ENCODE results near the gene LRRC74A. TPM values are rescaled to one million over a fixed set of nuclear protein-coding genes. Genes with fewer than 3 reads are reported as not detected.

The LRRC74A gene
- total RNA-seq, 6 experiments from 2014 or later: not detected

- 23% methylated on average over 7 of the region's 12 CpGs for WGBS (ENCODE audit: insufficient coverage, low coverage, low lambda C conversion rate, missing lambda C conversion rate)
- peak in 2 of 3 donors; percentile 59 to 72 for DNase-seq
- intact Hi-C loops (cut with DNase I): loop anchor here in 1 of 2 donors (10.0 kb wide), 1 partner anchor 442 kb away; no protein-coding TSS in a partner anchor
- no peak overlapping the region for H3K27ac ChIP-seq
- no peak overlapping the region for H3K4me3 ChIP-seq
- H3K36me3 ChIP-seq: no peaks in the 10 kb centered on the region
- no peaks in the 10 kb centered on the region for H3K27me3 ChIP-seq
- ATAC-seq: peak; percentile 65 to 81 (median 78)
- no peaks in the 10 kb centered on the region for H3K4me1 ChIP-seq
- TF ChIP-seq CTCF (IDR thresholded peaks at IDR 0.05): peak; percentile 69 to 82 (median 79)
- TF ChIP-seq POLR2A (IDR thresholded peaks at IDR 0.05): no peak
- H3K9me3 ChIP-seq: no peaks in the 10 kb centered on the region
These were observed 46.7 kb downstream of the LRRC74A start for GRCh38 chr14:76872796-76873432.

- Histone ChIP-seq H3K4me3 (no peak overlapping the region), H3K27ac (no peak overlapping the region), H3K4me1 (no peaks in the 10 kb centered on the region), H3K27me3 (no peaks in the 10 kb centered on the region), H3K9me3 (no peaks in the 10 kb centered on the region), H3K36me3 (no peaks in the 10 kb centered on the region)
- no peak for DNase-seq
- intact Hi-C loops (cut with DNase I): loop anchor here in 1 of 2 donors (5.0 to 10.0 kb wide), 2 partner anchors 193 to 440 kb away; no protein-coding TSS in a partner anchor
- no peak for ATAC-seq
- no CpG with 5 or more reads among the region's 8 CpGs for WGBS (ENCODE audit: insufficient coverage, low coverage, low lambda C conversion rate, missing lambda C conversion rate)
- TF ChIP-seq POLR2A (IDR thresholded peaks at IDR 0.05): no peak
- TF ChIP-seq CTCF (IDR thresholded peaks at IDR 0.05): no peak
These were observed 48.5 kb downstream of the LRRC74A start for GRCh38 chr14:76874734-76875133.

GRCh38 chr14:76876076-76876475, 49.9 kb downstream of the LRRC74A start:
- no peaks in the 10 kb centered on the region for H3K36me3 ChIP-seq
- H3K4me1 ChIP-seq: no peaks in the 10 kb centered on the region
- WGBS (ENCODE audit: insufficient coverage, low coverage, low lambda C conversion rate, missing lambda C conversion rate): 0% methylated on average over 1 of the region's 3 CpGs
- no peaks in the 10 kb centered on the region for H3K27me3 ChIP-seq
- intact Hi-C loops (cut with DNase I): loop anchor here in 1 of 2 donors (5.0 to 10.0 kb wide), 2 partner anchors 191 to 439 kb away; no protein-coding TSS in a partner anchor
- no peaks in the 10 kb centered on the region for H3K9me3 ChIP-seq
- DNase-seq (peak in 2 of 3 donors; percentile 53 to 66), ATAC-seq (peak; percentile 93 to 98 (median 94))
- no peak overlapping the region for H3K4me3 ChIP-seq
- no peak for TF ChIP-seq POLR2A (IDR thresholded peaks at IDR 0.05)
- peak; percentile 94 to 96 (median 95) for TF ChIP-seq CTCF (IDR thresholded peaks at IDR 0.05)
- no peak overlapping the region for H3K27ac ChIP-seq

- Histone ChIP-seq H3K4me3 (no peak overlapping the region), H3K27me3 (no peaks in the 10 kb centered on the region), H3K9me3 (no peaks in the 10 kb centered on the region), H3K4me1 (no peaks in the 10 kb centered on the region), H3K36me3 (no peaks in the 10 kb centered on the region), H3K27ac (no peak overlapping the region)
- DNase-seq (no peak), ATAC-seq (no peak)
- TF ChIP-seq CTCF (IDR thresholded peaks at IDR 0.05): no peak
- TF ChIP-seq POLR2A (IDR thresholded peaks at IDR 0.05): no peak
- 85% methylated on average over 5 of the region's 5 CpGs for WGBS (ENCODE audit: insufficient coverage, low coverage, low lambda C conversion rate, missing lambda C conversion rate)
- intact Hi-C loops (cut with DNase I): loop anchor here in 1 of 2 donors (5.0 to 10.0 kb wide), 2 partner anchors 189 to 437 kb away; no protein-coding TSS in a partner anchor
These were observed 51.7 kb downstream of the LRRC74A start for GRCh38 chr14:76877871-76878270.

Data from right lobe of liver (tissue), 6 donors.